ENCODE results near the gene PACRG. TPM values are rescaled to one million over a fixed set of nuclear protein-coding genes. Genes with fewer than 3 reads are reported as not detected.

The PACRG gene
- total RNA-seq, 1 experiment from 2014 or later: 0.44 TPM

GRCh38 chr6:163253556-163254213 lies 525.9 kb downstream of the PACRG start:
- H3K27me3 Mint-ChIP-seq (ENCODE audit: low read depth): peaks cover 19% of the 10 kb centered on the region
- H3K4me1 Mint-ChIP-seq: peaks cover 19% of the 10 kb centered on the region
- ATAC-seq: peak; percentile 52
- DNase-seq (ENCODE audit: low spot score): no peak
- H3K36me3 Mint-ChIP-seq: no peaks in the 10 kb centered on the region
- no peak overlapping the region for H3K4me3 Mint-ChIP-seq
- no peak overlapping the region for H3K27ac Mint-ChIP-seq
- TF ChIP-seq GTF2I (CRISPR knock-in tag; conservative IDR thresholded peaks at IDR 0.05) (no peak), TEAD4 (CRISPR knock-in tag; IDR thresholded peaks at IDR 0.05) (no peak), EMX1 (CRISPR knock-in tag; IDR thresholded peaks at IDR 0.05) (no peak), MXD4 (CRISPR knock-in tag; IDR thresholded peaks at IDR 0.05; ENCODE audit: borderline replicate concordance) (no peak), TP53 (CRISPR knock-in tag; IDR thresholded peaks at IDR 0.05) (no peak), FOXK1 (CRISPR knock-in tag; IDR thresholded peaks at IDR 0.05) (no peak), NFE2L1 (CRISPR knock-in tag; IDR thresholded peaks at IDR 0.05) (no peak), ZNF416 (CRISPR knock-in tag; IDR thresholded peaks at IDR 0.05) (no peak), ETV6 (CRISPR knock-in tag; IDR thresholded peaks at IDR 0.05) (no peak), E2F5 (CRISPR knock-in tag; IDR thresholded peaks at IDR 0.05) (no peak), E2F1 (CRISPR knock-in tag; IDR thresholded peaks at IDR 0.05) (no peak), CREM (CRISPR knock-in tag; IDR thresholded peaks at IDR 0.05) (no peak)
- TF ChIP-seq, protein P1, sequence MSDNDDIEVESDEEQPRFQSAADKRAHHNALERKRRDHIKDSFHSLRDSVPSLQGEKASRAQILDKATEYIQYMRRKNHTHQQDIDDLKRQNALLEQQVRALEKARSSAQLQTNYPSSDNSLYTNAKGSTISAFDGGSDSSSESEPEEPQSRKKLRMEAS (CRISPR knock-in tag; IDR thresholded peaks at IDR 0.05): no peak
- TF ChIP-seq, protein P2, sequence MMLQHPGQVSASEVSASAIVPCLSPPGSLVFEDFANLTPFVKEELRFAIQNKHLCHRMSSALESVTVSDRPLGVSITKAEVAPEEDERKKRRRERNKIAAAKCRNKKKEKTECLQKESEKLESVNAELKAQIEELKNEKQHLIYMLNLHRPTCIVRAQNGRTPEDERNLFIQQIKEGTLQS (CRISPR knock-in tag; conservative IDR thresholded peaks at IDR 0.05): no peak
- TF ChIP-seq, protein P3, sequence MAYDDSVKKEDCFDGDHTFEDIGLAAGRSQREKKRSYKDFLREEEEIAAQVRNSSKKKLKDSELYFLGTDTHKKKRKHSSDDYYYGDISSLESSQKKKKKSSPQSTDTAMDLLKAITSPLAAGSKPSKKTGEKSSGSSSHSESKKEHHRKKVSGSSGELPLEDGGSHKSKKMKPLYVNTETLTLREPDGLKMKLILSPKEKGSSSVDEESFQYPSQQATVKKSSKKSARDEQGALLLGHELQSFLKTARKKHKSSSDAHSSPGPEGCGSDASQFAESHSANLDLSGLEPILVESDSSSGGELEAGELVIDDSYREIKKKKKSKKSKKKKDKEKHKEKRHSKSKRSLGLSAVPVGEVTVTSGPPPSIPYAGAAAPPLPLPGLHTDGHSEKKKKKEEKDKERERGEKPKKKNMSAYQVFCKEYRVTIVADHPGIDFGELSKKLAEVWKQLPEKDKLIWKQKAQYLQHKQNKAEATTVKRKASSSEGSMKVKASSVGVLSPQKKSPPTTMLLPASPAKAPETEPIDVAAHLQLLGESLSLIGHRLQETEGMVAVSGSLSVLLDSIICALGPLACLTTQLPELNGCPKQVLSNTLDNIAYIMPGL (CRISPR knock-in tag; IDR thresholded peaks at IDR 0.05): no peak
- TF ChIP-seq, protein P4, sequence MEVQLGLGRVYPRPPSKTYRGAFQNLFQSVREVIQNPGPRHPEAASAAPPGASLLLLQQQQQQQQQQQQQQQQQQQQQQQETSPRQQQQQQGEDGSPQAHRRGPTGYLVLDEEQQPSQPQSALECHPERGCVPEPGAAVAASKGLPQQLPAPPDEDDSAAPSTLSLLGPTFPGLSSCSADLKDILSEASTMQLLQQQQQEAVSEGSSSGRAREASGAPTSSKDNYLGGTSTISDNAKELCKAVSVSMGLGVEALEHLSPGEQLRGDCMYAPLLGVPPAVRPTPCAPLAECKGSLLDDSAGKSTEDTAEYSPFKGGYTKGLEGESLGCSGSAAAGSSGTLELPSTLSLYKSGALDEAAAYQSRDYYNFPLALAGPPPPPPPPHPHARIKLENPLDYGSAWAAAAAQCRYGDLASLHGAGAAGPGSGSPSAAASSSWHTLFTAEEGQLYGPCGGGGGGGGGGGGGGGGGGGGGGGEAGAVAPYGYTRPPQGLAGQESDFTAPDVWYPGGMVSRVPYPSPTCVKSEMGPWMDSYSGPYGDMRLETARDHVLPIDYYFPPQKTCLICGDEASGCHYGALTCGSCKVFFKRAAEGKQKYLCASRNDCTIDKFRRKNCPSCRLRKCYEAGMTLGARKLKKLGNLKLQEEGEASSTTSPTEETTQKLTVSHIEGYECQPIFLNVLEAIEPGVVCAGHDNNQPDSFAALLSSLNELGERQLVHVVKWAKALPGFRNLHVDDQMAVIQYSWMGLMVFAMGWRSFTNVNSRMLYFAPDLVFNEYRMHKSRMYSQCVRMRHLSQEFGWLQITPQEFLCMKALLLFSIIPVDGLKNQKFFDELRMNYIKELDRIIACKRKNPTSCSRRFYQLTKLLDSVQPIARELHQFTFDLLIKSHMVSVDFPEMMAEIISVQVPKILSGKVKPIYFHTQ (CRISPR knock-in tag; IDR thresholded peaks at IDR 0.05): no peak
- TF ChIP-seq, protein P5, sequence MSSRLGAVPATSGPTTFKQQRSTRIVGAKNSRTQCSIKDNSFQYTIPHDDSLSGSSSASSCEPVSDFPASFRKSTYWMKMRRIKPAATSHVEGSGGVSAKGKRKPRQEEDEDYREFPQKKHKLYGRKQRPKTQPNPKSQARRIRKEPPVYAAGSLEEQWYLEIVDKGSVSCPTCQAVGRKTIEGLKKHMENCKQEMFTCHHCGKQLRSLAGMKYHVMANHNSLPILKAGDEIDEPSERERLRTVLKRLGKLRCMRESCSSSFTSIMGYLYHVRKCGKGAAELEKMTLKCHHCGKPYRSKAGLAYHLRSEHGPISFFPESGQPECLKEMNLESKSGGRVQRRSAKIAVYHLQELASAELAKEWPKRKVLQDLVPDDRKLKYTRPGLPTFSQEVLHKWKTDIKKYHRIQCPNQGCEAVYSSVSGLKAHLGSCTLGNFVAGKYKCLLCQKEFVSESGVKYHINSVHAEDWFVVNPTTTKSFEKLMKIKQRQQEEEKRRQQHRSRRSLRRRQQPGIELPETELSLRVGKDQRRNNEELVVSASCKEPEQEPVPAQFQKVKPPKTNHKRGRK (CRISPR knock-in tag; IDR thresholded peaks at IDR 0.05; ENCODE audit: borderline replicate concordance): no peak
- TF ChIP-seq, protein P6, sequence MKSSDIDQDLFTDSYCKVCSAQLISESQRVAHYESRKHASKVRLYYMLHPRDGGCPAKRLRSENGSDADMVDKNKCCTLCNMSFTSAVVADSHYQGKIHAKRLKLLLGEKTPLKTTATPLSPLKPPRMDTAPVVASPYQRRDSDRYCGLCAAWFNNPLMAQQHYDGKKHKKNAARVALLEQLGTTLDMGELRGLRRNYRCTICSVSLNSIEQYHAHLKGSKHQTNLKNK (CRISPR knock-in tag; IDR thresholded peaks at IDR 0.05): no peak
- TF ChIP-seq, protein P7, sequence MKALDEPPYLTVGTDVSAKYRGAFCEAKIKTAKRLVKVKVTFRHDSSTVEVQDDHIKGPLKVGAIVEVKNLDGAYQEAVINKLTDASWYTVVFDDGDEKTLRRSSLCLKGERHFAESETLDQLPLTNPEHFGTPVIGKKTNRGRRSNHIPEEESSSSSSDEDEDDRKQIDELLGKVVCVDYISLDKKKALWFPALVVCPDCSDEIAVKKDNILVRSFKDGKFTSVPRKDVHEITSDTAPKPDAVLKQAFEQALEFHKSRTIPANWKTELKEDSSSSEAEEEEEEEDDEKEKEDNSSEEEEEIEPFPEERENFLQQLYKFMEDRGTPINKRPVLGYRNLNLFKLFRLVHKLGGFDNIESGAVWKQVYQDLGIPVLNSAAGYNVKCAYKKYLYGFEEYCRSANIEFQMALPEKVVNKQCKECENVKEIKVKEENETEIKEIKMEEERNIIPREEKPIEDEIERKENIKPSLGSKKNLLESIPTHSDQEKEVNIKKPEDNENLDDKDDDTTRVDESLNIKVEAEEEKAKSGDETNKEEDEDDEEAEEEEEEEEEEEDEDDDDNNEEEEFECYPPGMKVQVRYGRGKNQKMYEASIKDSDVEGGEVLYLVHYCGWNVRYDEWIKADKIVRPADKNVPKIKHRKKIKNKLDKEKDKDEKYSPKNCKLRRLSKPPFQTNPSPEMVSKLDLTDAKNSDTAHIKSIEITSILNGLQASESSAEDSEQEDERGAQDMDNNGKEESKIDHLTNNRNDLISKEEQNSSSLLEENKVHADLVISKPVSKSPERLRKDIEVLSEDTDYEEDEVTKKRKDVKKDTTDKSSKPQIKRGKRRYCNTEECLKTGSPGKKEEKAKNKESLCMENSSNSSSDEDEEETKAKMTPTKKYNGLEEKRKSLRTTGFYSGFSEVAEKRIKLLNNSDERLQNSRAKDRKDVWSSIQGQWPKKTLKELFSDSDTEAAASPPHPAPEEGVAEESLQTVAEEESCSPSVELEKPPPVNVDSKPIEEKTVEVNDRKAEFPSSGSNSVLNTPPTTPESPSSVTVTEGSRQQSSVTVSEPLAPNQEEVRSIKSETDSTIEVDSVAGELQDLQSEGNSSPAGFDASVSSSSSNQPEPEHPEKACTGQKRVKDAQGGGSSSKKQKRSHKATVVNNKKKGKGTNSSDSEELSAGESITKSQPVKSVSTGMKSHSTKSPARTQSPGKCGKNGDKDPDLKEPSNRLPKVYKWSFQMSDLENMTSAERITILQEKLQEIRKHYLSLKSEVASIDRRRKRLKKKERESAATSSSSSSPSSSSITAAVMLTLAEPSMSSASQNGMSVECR (CRISPR knock-in tag; IDR thresholded peaks at IDR 0.05; ENCODE audit: borderline replicate concordance): no peak
- TF ChIP-seq, protein P8, sequence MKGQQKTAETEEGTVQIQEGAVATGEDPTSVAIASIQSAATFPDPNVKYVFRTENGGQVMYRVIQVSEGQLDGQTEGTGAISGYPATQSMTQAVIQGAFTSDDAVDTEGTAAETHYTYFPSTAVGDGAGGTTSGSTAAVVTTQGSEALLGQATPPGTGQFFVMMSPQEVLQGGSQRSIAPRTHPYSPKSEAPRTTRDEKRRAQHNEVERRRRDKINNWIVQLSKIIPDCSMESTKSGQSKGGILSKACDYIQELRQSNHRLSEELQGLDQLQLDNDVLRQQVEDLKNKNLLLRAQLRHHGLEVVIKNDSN (CRISPR knock-in tag; IDR thresholded peaks at IDR 0.05): no peak
- ChIA-PET POLR2A (no interaction called here), CTCF (interaction anchor here (0.6 kb wide), 2 partner anchors 54 to 90 kb away, joined by 3 read pairs; no protein-coding TSS in a partner anchor)
- H3K9me3 Mint-ChIP-seq: peaks cover 3% of the 10 kb centered on the region; the same call in 1 of the 2 replicates
